PC-3 (cell line): ENCODE results near the gene TRA2B.

ENCODE experiments used
- CTCF ChIP-seq: fragments of 300-600 bp; sonication (generic); conservative IDR thresholded peaks from 2 replicates; pipeline ENCODE4 v1.5.1; 2017; ENCODE audit warnings: antibody characterized with exemption, low read depth, mild to moderate bottlenecking, low read length
- EZH2 ChIP-seq: fragments of 300-600 bp; sonication (generic); IDR thresholded peaks from one replicate; pipeline ENCODE4 v1.6.1; 2017; ENCODE audit warnings: antibody characterized with exemption, mild to moderate bottlenecking, low read length; ENCODE audit not compliant: unreplicated experiment

GRCh38 chr3:185983495-185984141, 45.8 kb upstream of the TRA2B start:
- TF ChIP-seq CTCF (peak; percentile 97), EZH2 (no peak)
